Esophagus squamous epithelium (tissue), 5 donors: ENCODE results near the gene CRYBG2. TPM values are rescaled to one million over a fixed set of nuclear protein-coding genes. Genes with fewer than 3 reads are reported as not detected.
"Not testable (repeated sequence)": the region's sequence is repeated elsewhere in the genome, so short reads cannot be mapped to it uniquely, and the experiment has no call there.

ENCODE experiments used
- DNase-seq: peaks from one replicate; lab custom pipeline; 2025; lab: John Stamatoyannopoulos, UW
- H3K27ac ChIP-seq, 4 donors: fragments of 200-600 bp; sonication (generic); one replicate each; pipeline ENCODE4 v1.5.1; 2016 to 2019; ENCODE audit warnings: mild to moderate bottlenecking in 1 of 4
- H3K27me3 ChIP-seq, 4 donors: fragments of 200-600 bp; sonication (generic); 1 replicate in 3 of 4; 2 replicates in 1 of 4; pipeline versions ENCODE4 v1.5.1 to v1.6.0; 2017 to 2021; ENCODE audit warnings: antibody characterized with exemption in 1 of 4
- H3K36me3 ChIP-seq, 3 donors: fragments of 200-600 bp; sonication (generic); one replicate each; pipeline ENCODE4 v1.5.1; 2016 to 2019
- H3K4me1 ChIP-seq, 3 donors: fragments of 200-600 bp; sonication (generic); one replicate each; pipeline ENCODE4 v1.5.1; 2017 to 2019
- H3K4me3 ChIP-seq, 4 donors: fragments of 200-600 bp; sonication (generic); 1 replicate in 3 of 4; 2 replicates in 1 of 4; pipeline ENCODE4 v1.5.1; 2016 to 2019; ENCODE audit warnings: mild to moderate bottlenecking in 2 of 4, moderate library complexity in 1 of 4
- H3K9me3 ChIP-seq, 3 donors: fragments of 200-600 bp; sonication (generic); one replicate each; pipeline ENCODE4 v1.5.1; 2016 to 2019
- CTCF ChIP-seq, 6 experiments: fragments of 450-650 bp in 4 of 6; fragments of 200-600 bp in 2 of 6; sonication (generic) in 2 of 6; IDR thresholded peaks; one replicate each; pipeline ENCODE4 v1.5.1; 2016 to 2019; ENCODE audit warnings: antibody characterized with exemption in 6 of 6, mild to moderate bottlenecking in 4 of 6, moderate library complexity in 4 of 6
- POLR2A ChIP-seq, 4 donors: fragments of 450-650 bp; IDR thresholded peaks; one replicate each; pipeline ENCODE4 v1.6.1; 2017; ENCODE audit warnings: antibody characterized with exemption in 4 of 4, mild to moderate bottlenecking in 4 of 4, moderate library complexity in 3 of 4
- WGBS, 2 donors: methylation state at CpG; one replicate each; pipeline ENCODE4 v1.1.5; 2018; 5-methylcytosine and 5-hydroxymethylcytosine counted together
- intact Hi-C: fragments of 100-400 bp; cut with DNase I; formaldehyde crosslinking; loops from one replicate; pipeline ENCODE4 v1.15.0; 2022
- total RNA-seq, 4 donors: library from RNA; depleted of rRNA; stranded (reverse); fragments of >200 nt; gene quantifications; one replicate each; pipeline ENCODE4 v1.1.0, GENCODE V29; 2016
- donor health status: DM: yes; HTN: yes; CAD: no.

The CRYBG2 gene
- total RNA-seq, 4 donors from 2014 or later: 35.8 to 305 (median 122) TPM

GRCh38 chr1:26384076-26384475, 30.1 kb upstream of the CRYBG2 start:
- no peak for DNase-seq
- Histone ChIP-seq H3K4me3 (no peak overlapping the region), H3K9me3 (no peaks in the 10 kb centered on the region), H3K27me3 (peaks cover 0 to 54% (median 0%) of the 10 kb centered on the region in 4 donors), H3K27ac (no peak overlapping the region), H3K4me1 (no peaks in the 10 kb centered on the region), H3K36me3 (no peaks in the 10 kb centered on the region)
- WGBS, 2 donors: 60 to 82% methylated on average over 3 of the region's 3 CpGs
- TF ChIP-seq CTCF (IDR thresholded peaks at IDR 0.05) (no peak), POLR2A (IDR thresholded peaks at IDR 0.05) (no peak)
- intact Hi-C loops: no loop called here

GRCh38 chr1:26378879-26379251, 24.9 kb upstream of the CRYBG2 start:
- H3K27me3 ChIP-seq: peaks cover 0 to 11% (median 0%) of the 10 kb centered on the region in 4 donors
- H3K27ac ChIP-seq: no peak overlapping the region
- intact Hi-C loops: no loop called here
- no peaks in the 10 kb centered on the region for H3K9me3 ChIP-seq
- TF ChIP-seq CTCF (IDR thresholded peaks at IDR 0.05) (no peak), POLR2A (IDR thresholded peaks at IDR 0.05) (no peak)
- peaks cover 10 to 16% (median 11%) of the 10 kb centered on the region in 3 donors for H3K4me1 ChIP-seq
- no peak overlapping the region for H3K4me3 ChIP-seq
- no peaks in the 10 kb centered on the region for H3K36me3 ChIP-seq
- WGBS, 2 donors: 73 to 94% methylated on average over 3 of the region's 3 CpGs
- DNase-seq: no peak

GRCh38 chr1:26378088-26378878, 24.4 kb upstream of the CRYBG2 start:
- intact Hi-C loops: no loop called here
- peaks cover 0 to 7% (median 0%) of the 10 kb centered on the region in 4 donors for H3K27me3 ChIP-seq
- no peaks in the 10 kb centered on the region for H3K36me3 ChIP-seq
- no peaks in the 10 kb centered on the region for H3K9me3 ChIP-seq
- peaks cover 10 to 16% (median 11%) of the 10 kb centered on the region in 3 donors for H3K4me1 ChIP-seq
- no peak for TF ChIP-seq CTCF (IDR thresholded peaks at IDR 0.05)
- no peak for TF ChIP-seq POLR2A (IDR thresholded peaks at IDR 0.05)
- 13 to 31% methylated on average over 4 to 5 of the region's 5 CpGs for WGBS, 2 donors
- DNase-seq: no peak
- H3K27ac ChIP-seq: peak overlapping the region; percentile 19 to 52 (median 46)
- H3K4me3 ChIP-seq: no peak overlapping the region

GRCh38 chr1:26376050-26376449, 22.1 kb upstream of the CRYBG2 start:
- TF ChIP-seq CTCF (IDR thresholded peaks at IDR 0.05) (no peak), POLR2A (IDR thresholded peaks at IDR 0.05) (no peak)
- Histone ChIP-seq H3K27me3 (no peaks in the 10 kb centered on the region), H3K36me3 (no peaks in the 10 kb centered on the region), H3K4me1 (peaks cover 10 to 27% (median 14%) of the 10 kb centered on the region in 3 donors), H3K4me3 (no peak overlapping the region), H3K9me3 (no peaks in the 10 kb centered on the region), H3K27ac (no peak overlapping the region)
- 90 to 96% methylated on average over 4 of the region's 4 CpGs for WGBS, 2 donors
- DNase-seq: no peak
- intact Hi-C loops: no loop called here

GRCh38 chr1:26375081-26375480, 21.2 kb upstream of the CRYBG2 start:
- Histone ChIP-seq H3K4me1 (peaks cover 10 to 27% (median 14%) of the 10 kb centered on the region in 3 donors), H3K9me3 (no peaks in the 10 kb centered on the region), H3K27me3 (peaks cover 0 to 5% (median 0%) of the 10 kb centered on the region in 4 donors), H3K4me3 (no peak overlapping the region), H3K27ac (no peak overlapping the region), H3K36me3 (no peaks in the 10 kb centered on the region)
- intact Hi-C loops: no loop called here
- TF ChIP-seq POLR2A (IDR thresholded peaks at IDR 0.05) (no peak), CTCF (IDR thresholded peaks at IDR 0.05) (no peak)
- no peak for DNase-seq
- WGBS, 2 donors: 59 to 67% methylated on average over 6 of the region's 6 CpGs

GRCh38 chr1:26374361-26374760, 20.4 kb upstream of the CRYBG2 start:
- 41 to 90% methylated on average over 1 to 2 of the region's 2 CpGs for WGBS, 2 donors
- H3K4me3 ChIP-seq, intact Hi-C loops: not testable (repeated sequence)

More at GRCh38 chr1:26374361-26374760, 20.4 kb upstream of the CRYBG2 start:
- Histone ChIP-seq H3K4me1 (peaks cover 10 to 27% (median 14%) of the 10 kb centered on the region in 3 donors), H3K27me3 (peaks cover 0 to 12% (median 0%) of the 10 kb centered on the region in 4 donors)
- H3K9me3 ChIP-seq, H3K27ac ChIP-seq, H3K36me3 ChIP-seq, DNase-seq: not testable (repeated sequence)
